Stimulated activated CD4-positive, alpha-beta T cell treated with anti-CD3 and anti-CD28 coated beads, Interleukin-12 subunit alpha, Interleukin-12 subunit beta, amount 100 ng/mL, for 4 hours (primary cell): ENCODE measurements around the gene CLK2.
"Not testable (repeated sequence)": the region's sequence is repeated elsewhere in the genome, so short reads cannot be mapped to it uniquely, and the experiment has no call there.

Source experiments
- DNase-seq: peaks from one replicate; pipeline ENCODE4 v3.0.0-alpha.2; 2020

The CLK2 gene

GRCh38 chr1:155241069-155241679 lies 32.1 kb downstream of the CLK2 start:
- no peak for DNase-seq

GRCh38 chr1:155236451-155236850 lies 36.9 kb downstream of the CLK2 start:
- DNase-seq = no peak

- DNase-seq = not testable (repeated sequence)
Observed at GRCh38 chr1:155235375-155235774, 37.9 kb downstream of the CLK2 start.

GRCh38 chr1:155233502-155233901 lies 39.8 kb downstream of the CLK2 start:
- DNase-seq = not testable (repeated sequence)

- not testable (repeated sequence) for DNase-seq
Observed at GRCh38 chr1:155232001-155232978, 41.0 kb downstream of the CLK2 start.

- DNase-seq = not testable (repeated sequence)
Observed at GRCh38 chr1:155231302-155231701, 42.0 kb downstream of the CLK2 start.

GRCh38 chr1:155228096-155228427 lies 45.2 kb downstream of the CLK2 start:
- DNase-seq = no peak

GRCh38 chr1:155227261-155228095 lies 45.8 kb downstream of the CLK2 start:
- peak; percentile 98 for DNase-seq

GRCh38 chr1:155226910-155227260 lies 46.4 kb downstream of the CLK2 start:
- peak; percentile 42 for DNase-seq

- peak; percentile 75 for DNase-seq
Observed at GRCh38 chr1:155226188-155226909, 47.0 kb downstream of the CLK2 start.

- not testable (repeated sequence) for DNase-seq
Observed at GRCh38 chr1:155225404-155225759, 47.9 kb downstream of the CLK2 start.

GRCh38 chr1:155223047-155223446 lies 50.3 kb downstream of the CLK2 start:
- no peak for DNase-seq

- DNase-seq = not testable (repeated sequence)
Observed at GRCh38 chr1:155220211-155220965, 52.9 kb downstream of the CLK2 start.

- no peak for DNase-seq
Observed at GRCh38 chr1:155219592-155220031, 53.7 kb downstream of the CLK2 start.

GRCh38 chr1:155218854-155219591 lies 54.3 kb downstream of the CLK2 start:
- DNase-seq = no peak

GRCh38 chr1:155214702-155215101 lies 58.6 kb downstream of the CLK2 start:
- DNase-seq = not testable (repeated sequence)
